Cardiac septum (tissue), 1 donor: ENCODE data around the gene CD82. TPM values are rescaled to one million over a fixed set of nuclear protein-coding genes. Genes with fewer than 3 reads are reported as not detected.

Source experiments
- DNase-seq: peaks from one replicate; pipeline ENCODE4 v3.0.0-alpha.2; 2020; ENCODE audit warnings: low spot score
- intact Hi-C: fragments of 100-400 bp; cut with DNase I; formaldehyde crosslinking; loops from one replicate; pipeline ENCODE4 v1.14.0; 2022
- long read RNA-seq: library from polyadenylated mRNA; unstranded; transcript quantifications from one replicate; pipeline ENCODE4 v2.0.0, GENCODE V29; 2021
- total RNA-seq: library from RNA; stranded (reverse); fragmentation: NEBNext Ultra II Directional; extraction: Animal tissue kit (Norgen Biotek cat#: 25700); gene quantifications from one replicate; pipeline ENCODE4 v1.2.1, GENCODE V29; 2021
- donor health status: DM: no; HTN: no; CAD: no.

The CD82 gene
- total RNA-seq, result 27.9 TPM
- long read RNA-seq, transcript CD82-201 (10 exons, 2,289 nt), result major isoform, 29 of 36 reads
- long read RNA-seq, partial matches to known transcripts, result 6 of 36 reads
- long read RNA-seq, other reads (novel, unspliced or antisense), result 1 of 36 reads

DNA sequence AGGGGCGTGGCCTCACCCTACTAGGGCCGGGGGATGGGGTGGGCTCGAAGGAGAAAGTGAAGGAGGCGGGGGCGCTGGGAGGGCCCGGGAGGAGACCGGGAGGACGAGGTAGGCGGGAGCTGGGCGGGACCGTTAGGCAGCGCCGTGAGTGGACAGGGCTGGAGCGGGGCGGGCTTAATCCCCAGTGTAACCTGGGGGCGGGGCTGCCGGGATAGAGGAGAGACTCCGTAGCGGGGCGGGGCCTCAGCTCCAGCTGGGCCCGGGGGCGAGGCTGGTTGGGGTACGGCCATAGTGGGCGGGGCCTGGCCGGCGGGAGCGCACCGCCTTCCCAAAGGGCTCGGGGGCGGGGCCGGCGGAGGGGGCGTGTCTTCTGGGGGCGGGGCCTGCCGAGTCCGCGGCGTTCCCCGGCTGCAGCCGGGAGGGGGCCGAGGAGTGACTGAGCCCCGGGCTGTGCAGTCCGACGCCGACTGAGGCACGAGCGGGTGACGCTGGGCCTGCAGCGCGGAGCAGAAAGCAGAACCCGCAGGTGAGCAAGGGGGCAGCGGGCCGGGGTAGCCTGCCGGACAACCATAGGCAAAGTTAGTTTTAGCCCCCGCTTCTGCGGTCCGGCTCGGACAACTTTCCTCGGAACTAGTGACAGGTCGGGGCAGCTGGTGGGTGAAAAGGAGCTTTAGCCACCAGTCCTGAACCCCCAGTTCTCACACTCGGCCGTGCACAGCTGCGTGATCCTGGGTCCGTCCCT lies at the start of gene CD82:
CD82 (plus strand) TSS at position 453 of the 742 bp plus-strand sequence. CDS start 29,000 bp downstream, outside the sequence.
- peak; percentile 100 for DNase-seq
- intact Hi-C loops, result loop anchor here (10.0 kb wide), 2 partner anchors 159 to 539 kb away; partner anchors contain the start of gene TSPAN18

GRCh38 chr11:44516688-44517507 lies 48.6 kb upstream of the CD82 start:
- no peak for DNase-seq
- intact Hi-C loops, result no loop called here

GRCh38 chr11:44517541-44517940 lies 47.9 kb upstream of the CD82 start:
- intact Hi-C loops, result no loop called here
- no peak for DNase-seq

DNA sequence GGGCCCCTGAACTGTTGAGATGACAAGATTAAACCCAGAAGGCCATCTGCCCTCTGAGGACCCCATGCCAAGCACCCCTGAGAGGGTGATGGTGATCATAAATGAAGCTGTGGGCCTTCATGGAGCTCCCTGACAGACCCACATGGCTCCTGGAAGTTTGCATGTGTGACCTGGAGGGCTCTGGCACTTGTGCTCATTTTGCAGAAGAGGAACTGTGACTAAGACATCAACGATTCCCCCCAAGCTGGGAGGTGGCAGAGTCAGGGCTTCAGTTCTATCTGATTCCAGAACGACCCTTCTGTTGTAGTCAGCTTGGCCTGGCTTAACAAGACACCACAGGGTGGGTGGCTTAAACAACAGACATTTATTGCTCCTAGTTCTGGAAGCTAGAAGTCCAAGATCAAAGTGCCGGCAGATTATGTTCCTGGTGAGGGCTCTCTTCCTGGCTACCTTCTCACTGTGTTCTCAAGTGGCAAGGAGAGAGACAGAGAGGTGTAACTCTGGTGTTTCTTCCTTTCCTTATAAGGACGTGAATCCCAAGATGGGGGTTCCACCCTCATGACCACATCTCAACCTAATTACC lies 46.4 kb upstream of the CD82 start:
- intact Hi-C loops, result no loop called here
- no peak for DNase-seq

DNA sequence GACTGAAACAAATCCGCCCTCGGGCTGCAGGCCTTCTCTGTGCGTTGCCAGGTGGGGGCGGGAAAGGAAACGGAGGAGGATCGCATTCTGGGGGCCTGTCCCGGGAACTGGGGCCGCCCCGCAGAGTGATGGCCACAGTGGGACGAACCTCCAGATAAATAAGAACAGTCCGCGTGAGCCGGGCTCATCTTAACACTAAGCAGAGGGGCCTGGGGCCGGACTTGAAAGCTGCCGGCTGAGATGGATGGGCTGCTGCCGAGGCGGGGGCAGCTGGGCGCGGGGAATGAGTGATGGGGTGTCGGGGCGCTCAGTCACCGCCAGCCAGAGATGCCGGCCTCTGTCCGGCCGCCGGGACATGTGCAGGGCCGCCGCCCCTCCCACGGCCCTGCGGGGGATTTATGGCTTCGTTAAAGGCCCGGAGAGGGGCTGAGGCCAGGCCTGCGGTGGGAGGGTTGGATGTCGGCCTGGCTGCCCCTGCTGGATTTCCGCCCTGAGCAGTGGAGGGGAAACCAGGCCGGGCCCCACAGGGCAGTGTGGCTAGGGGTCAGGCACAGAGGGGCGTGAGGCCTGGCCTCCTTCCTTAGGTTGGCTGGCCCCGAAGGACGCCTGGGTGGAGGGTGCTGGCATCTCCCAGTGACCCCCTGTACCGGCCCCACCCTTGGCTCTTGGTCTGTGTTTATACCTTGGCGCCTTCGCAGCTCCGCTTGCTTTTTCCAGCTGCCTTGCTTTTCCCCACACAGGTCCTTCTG lies 45.3 kb upstream of the CD82 start:
- intact Hi-C loops, result loop anchor here (5.0 kb wide), 1 partner anchor 83 kb away; no protein-coding TSS in a partner anchor
- no peak for DNase-seq

- intact Hi-C loops, result loop anchor here (5.0 kb wide), 1 partner anchor 84 kb away; no protein-coding TSS in a partner anchor
- no peak for DNase-seq
Measured at GRCh38 chr11:44521148-44521547, 44.3 kb upstream of the CD82 start.

GRCh38 chr11:44522294-44522693 lies 43.2 kb upstream of the CD82 start:
- intact Hi-C loops, result loop anchor here (5.0 kb wide), 1 partner anchor 85 kb away; no protein-coding TSS in a partner anchor
- no peak for DNase-seq

GRCh38 chr11:44524346-44524745 lies 41.1 kb upstream of the CD82 start:
- intact Hi-C loops, result loop anchor here (5.0 kb wide), 1 partner anchor 87 kb away; no protein-coding TSS in a partner anchor
- no peak for DNase-seq

- DNase-seq, result no peak
- intact Hi-C loops, result loop anchor here (5.0 kb wide), 1 partner anchor 87 kb away; no protein-coding TSS in a partner anchor
Measured at GRCh38 chr11:44524751-44525201, 40.7 kb upstream of the CD82 start.

- no peak for DNase-seq
- intact Hi-C loops, result no loop called here
Measured at GRCh38 chr11:44525473-44526252, 39.8 kb upstream of the CD82 start.

GRCh38 chr11:44526438-44526837 lies 39.0 kb upstream of the CD82 start:
- intact Hi-C loops, result no loop called here
- no peak for DNase-seq

DNA sequence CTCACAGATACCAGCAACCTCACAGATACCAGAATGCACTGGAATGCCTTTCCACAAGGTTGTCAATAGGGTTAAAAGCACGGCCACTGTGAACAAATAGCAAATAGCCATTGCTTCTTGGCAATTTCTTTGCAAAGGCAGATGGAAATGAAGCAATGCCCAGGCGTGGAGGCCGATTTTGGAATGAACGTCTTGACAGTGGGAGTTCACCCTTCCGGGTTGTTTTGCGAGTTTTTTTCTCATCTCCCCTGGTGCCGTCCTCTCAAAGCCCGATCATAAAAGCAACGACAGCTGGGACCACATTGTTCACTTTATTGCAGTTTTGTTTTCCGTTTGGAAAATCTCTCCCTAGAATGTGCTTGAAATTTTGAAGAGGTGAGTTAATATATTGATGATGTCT lies 38.0 kb upstream of the CD82 start:
- no peak for DNase-seq
- intact Hi-C loops, result no loop called here

GRCh38 chr11:44528103-44528502 lies 37.4 kb upstream of the CD82 start:
- no peak for DNase-seq
- intact Hi-C loops, result no loop called here

- DNase-seq, result no peak
- intact Hi-C loops, result no loop called here
Measured at GRCh38 chr11:44528581-44528980, 36.9 kb upstream of the CD82 start.

DNA sequence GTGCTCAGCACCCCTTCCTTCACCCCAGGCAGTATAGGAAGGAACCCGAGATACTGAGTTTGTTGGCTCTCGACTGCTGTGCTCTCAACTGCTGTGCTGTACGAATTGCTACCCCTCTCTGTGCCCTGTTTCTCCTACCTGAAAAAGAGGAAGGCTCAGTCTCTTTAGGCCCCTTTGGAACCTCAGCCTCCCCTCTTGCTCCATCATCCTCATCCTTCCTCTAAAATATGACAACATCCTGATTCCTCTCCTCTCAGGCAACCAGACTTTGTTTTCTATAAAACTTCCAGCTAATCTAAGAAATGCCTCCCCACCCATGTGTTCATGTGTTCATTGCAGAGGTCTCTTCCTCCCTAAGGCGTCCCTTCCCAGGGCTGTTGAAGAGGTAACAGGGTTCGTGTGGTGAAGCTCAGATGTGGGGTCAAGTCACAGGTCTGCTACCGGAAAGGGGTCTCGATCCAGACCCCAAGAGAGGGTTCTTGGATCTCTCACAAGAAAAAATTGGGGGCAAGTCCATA lies 35.5 kb upstream of the CD82 start:
- intact Hi-C loops, result no loop called here
- DNase-seq, result no peak

DNA sequence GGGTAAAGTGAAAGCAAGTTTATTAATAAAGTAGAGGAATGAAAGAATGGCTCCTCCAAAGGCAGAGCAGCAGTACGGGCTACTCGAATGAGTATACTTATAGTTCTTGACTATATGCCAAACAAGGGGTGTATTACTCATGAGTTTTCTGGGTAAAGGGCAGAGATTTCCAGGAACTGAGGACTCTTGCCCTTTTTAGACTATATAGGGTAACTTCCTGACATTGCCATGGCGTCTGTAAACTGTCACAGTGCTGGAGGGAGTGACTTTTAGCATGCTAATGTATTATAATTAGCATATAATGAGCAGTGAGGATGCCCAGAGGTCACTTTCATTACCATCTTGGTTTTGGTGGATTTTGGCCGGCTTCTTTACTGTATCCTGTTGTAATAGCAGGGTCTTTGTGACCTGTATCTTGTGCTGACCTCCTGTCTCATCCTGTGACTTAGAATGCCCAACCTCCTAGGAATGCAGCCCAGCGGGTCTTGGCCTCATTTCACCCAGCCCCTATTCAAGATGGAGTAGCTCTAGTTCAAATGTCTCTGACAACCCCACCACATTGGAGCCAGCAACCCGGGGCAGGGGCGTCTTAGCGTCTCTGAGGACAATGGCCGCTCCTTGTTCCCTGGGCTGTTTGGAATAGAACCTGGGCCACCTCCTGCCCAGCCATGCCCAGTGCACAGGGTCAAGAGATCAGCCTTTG lies 34.9 kb upstream of the CD82 start:
- intact Hi-C loops, result no loop called here
- no peak for DNase-seq

- no peak for DNase-seq
- intact Hi-C loops, result no loop called here
Measured at GRCh38 chr11:44531116-44531504, 34.4 kb upstream of the CD82 start.

- DNase-seq, result no peak
- intact Hi-C loops, result no loop called here
Measured at GRCh38 chr11:44531636-44532035, 33.8 kb upstream of the CD82 start.
